Esophagus squamous epithelium (tissue), 5 donors: Measurements from ENCODE around the gene KHK. TPM values are rescaled to one million over a fixed set of nuclear protein-coding genes. Genes with fewer than 3 reads are reported as not detected.

Experiments
- DNase-seq: peaks from one replicate; lab custom pipeline; 2025; lab: John Stamatoyannopoulos, UW
- H3K27ac ChIP-seq, 4 donors: fragments of 200-600 bp; sonication (generic); one replicate each; pipeline ENCODE4 v1.5.1; 2016 to 2019; ENCODE audit warnings: mild to moderate bottlenecking in 1 of 4
- H3K27me3 ChIP-seq, 4 donors: fragments of 200-600 bp; sonication (generic); 1 replicate in 3 of 4; 2 replicates in 1 of 4; pipeline versions ENCODE4 v1.5.1 to v1.6.0; 2017 to 2021; ENCODE audit warnings: antibody characterized with exemption in 1 of 4
- H3K36me3 ChIP-seq, 3 donors: fragments of 200-600 bp; sonication (generic); one replicate each; pipeline ENCODE4 v1.5.1; 2016 to 2019
- H3K4me1 ChIP-seq, 3 donors: fragments of 200-600 bp; sonication (generic); one replicate each; pipeline ENCODE4 v1.5.1; 2017 to 2019
- H3K4me3 ChIP-seq, 4 donors: fragments of 200-600 bp; sonication (generic); 1 replicate in 3 of 4; 2 replicates in 1 of 4; pipeline ENCODE4 v1.5.1; 2016 to 2019; ENCODE audit warnings: mild to moderate bottlenecking in 2 of 4, moderate library complexity in 1 of 4
- H3K9me3 ChIP-seq, 3 donors: fragments of 200-600 bp; sonication (generic); one replicate each; pipeline ENCODE4 v1.5.1; 2016 to 2019
- POLR2A ChIP-seq, 4 donors: fragments of 450-650 bp; IDR thresholded peaks; one replicate each; pipeline ENCODE4 v1.6.1; 2017; ENCODE audit warnings: antibody characterized with exemption in 4 of 4, mild to moderate bottlenecking in 4 of 4, moderate library complexity in 3 of 4
- WGBS, 2 donors: methylation state at CpG; one replicate each; pipeline ENCODE4 v1.1.5; 2018; 5-methylcytosine and 5-hydroxymethylcytosine counted together
- intact Hi-C: fragments of 100-400 bp; cut with DNase I; formaldehyde crosslinking; loops from one replicate; pipeline ENCODE4 v1.15.0; 2022
- total RNA-seq, 4 donors: library from RNA; depleted of rRNA; stranded (reverse); fragments of >200 nt; gene quantifications; one replicate each; pipeline ENCODE4 v1.1.0, GENCODE V29; 2016
- TF ChIP-seq, protein P1 (sequence below), 6 experiments: fragments of 450-650 bp in 4 of 6; fragments of 200-600 bp in 2 of 6; sonication (generic) in 2 of 6; IDR thresholded peaks; one replicate each; pipeline ENCODE4 v1.5.1; 2016 to 2019; ENCODE audit warnings: antibody characterized with exemption in 6 of 6, mild to moderate bottlenecking in 4 of 6, moderate library complexity in 4 of 6
- donor health status: DM: yes; HTN: yes; CAD: no.

Gene KHK
- total RNA-seq, 4 donors from 2014 or later, result 1.3 to 1.9 (median 1.4) TPM

DNA sequence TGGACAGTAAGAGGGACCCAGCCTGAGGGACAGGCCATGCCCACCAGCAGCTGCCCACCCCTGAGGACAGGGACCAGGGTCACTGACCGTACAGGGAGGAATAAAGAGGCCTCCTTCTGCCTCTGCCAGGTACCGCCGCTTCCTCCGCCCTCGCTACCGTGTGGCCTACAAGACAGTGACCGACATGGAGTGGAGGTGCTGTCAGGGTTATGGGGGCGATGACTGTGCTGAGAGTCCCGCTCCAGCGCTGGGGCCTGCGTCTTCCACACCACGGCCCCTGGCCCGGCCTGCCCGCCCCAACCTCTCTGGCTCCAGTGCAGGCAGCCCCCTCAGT, 6.0 kb upstream of the KHK start:
- intact Hi-C loops, result no loop called here
- H3K27me3 ChIP-seq, result no peaks in the 10 kb centered on the region
- no peak for TF ChIP-seq POLR2A (IDR thresholded peaks at IDR 0.05)
- TF ChIP-seq, protein P1, sequence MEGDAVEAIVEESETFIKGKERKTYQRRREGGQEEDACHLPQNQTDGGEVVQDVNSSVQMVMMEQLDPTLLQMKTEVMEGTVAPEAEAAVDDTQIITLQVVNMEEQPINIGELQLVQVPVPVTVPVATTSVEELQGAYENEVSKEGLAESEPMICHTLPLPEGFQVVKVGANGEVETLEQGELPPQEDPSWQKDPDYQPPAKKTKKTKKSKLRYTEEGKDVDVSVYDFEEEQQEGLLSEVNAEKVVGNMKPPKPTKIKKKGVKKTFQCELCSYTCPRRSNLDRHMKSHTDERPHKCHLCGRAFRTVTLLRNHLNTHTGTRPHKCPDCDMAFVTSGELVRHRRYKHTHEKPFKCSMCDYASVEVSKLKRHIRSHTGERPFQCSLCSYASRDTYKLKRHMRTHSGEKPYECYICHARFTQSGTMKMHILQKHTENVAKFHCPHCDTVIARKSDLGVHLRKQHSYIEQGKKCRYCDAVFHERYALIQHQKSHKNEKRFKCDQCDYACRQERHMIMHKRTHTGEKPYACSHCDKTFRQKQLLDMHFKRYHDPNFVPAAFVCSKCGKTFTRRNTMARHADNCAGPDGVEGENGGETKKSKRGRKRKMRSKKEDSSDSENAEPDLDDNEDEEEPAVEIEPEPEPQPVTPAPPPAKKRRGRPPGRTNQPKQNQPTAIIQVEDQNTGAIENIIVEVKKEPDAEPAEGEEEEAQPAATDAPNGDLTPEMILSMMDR (IDR thresholded peaks at IDR 0.05), result no peak
- no peak for DNase-seq
- WGBS, 2 donors, result 68 to 80% methylated on average over 7 to 12 of the region's 14 CpGs
- H3K9me3 ChIP-seq, result no peaks in the 10 kb centered on the region
- peak overlapping the region in 3 of 4 donors; percentile 27 to 63 (median 53) for H3K4me3 ChIP-seq
- no peaks in the 10 kb centered on the region for H3K36me3 ChIP-seq
- H3K27ac ChIP-seq, result peak overlapping the region in 3 of 4 donors; percentile 83 to 98 (median 86)
- peaks cover 28 to 88% (median 32%) of the 10 kb centered on the region in 3 donors for H3K4me1 ChIP-seq

DNA sequence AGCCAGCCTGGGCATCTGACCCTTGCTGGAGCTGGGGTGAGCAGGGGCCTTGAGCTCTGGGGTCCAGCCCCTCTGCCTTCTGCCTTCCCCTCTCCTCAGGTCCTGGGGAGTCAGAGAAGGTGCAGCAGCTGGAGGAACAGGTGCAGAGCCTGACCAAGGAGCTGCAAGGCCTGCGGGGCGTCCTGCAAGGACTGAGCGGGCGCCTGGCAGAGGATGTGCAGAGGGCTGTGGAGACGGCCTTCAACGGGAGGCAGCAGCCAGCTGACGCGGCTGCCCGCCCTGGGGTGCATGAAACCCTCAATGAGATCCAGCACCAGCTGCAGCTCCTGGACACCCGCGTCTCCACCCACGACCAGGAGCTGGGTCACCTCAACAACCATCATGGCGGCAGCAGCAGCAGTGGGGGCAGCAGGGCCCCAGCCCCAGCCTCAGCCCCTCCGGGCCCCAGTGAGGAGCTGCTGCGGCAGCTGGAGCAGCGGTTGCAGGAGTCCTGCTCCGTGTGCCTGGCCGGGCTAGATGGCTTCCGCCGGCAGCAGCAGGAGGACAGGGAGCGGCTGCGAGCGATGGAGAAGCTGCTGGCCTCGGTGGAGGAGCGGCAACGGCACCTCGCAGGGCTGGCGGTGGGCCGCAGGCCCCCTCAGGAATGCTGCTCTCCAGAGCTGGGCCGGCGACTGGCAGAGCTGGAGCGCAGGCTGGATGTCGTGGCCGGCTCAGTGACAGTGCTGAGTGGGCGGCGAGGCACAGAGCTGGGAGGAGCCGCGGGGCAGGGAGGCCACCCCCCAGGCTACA, 4.4 kb upstream of the KHK start:
- intact Hi-C loops, result no loop called here

DNA sequence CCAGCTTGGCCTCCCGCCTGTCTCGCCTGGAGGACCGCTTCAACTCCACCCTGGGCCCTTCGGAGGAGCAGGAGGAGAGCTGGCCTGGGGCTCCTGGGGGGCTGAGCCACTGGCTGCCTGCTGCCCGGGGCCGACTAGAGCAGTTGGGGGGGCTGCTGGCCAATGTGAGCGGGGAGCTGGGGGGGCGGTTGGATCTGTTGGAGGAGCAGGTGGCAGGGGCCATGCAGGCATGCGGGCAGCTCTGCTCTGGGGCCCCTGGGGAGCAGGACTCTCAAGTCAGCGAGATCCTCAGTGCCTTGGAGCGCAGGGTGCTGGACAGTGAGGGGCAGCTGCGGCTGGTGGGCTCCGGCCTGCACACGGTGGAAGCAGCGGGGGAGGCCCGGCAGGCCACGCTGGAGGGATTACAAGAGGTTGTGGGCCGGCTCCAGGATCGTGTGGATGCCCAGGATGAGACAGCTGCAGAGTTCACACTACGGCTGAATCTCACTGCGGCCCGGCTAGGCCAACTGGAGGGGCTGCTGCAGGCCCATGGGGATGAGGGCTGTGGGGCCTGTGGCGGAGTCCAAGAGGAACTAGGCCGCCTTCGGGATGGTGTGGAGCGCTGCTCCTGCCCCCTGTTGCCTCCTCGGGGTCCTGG, 3.7 kb upstream of the KHK start:
- Histone ChIP-seq H3K27ac (no peak overlapping the region), H3K4me3 (no peak overlapping the region), H3K9me3 (no peaks in the 10 kb centered on the region), H3K36me3 (no peaks in the 10 kb centered on the region), H3K27me3 (no peaks in the 10 kb centered on the region), H3K4me1 (peaks cover 31 to 85% (median 33%) of the 10 kb centered on the region in 3 donors)
- intact Hi-C loops, result no loop called here
- WGBS, 2 donors, result 89 to 95% methylated on average over 3 to 8 of the region's 27 CpGs
- no peak for TF ChIP-seq POLR2A (IDR thresholded peaks at IDR 0.05)
- TF ChIP-seq, protein P1 (IDR thresholded peaks at IDR 0.05), result no peak
- DNase-seq, result no peak

More for the DNA sequence above, 4.4 kb upstream of the KHK start:
- Histone ChIP-seq H3K9me3 (no peaks in the 10 kb centered on the region), H3K4me1 (peaks cover 32 to 86% (median 35%) of the 10 kb centered on the region in 3 donors), H3K27me3 (no peaks in the 10 kb centered on the region), H3K4me3 (no peak overlapping the region), H3K36me3 (no peaks in the 10 kb centered on the region), H3K27ac (peak overlapping the region; percentile 43 to 98 (median 78))
- no peak for DNase-seq
- 81 to 100% methylated on average over 1 to 4 of the region's 38 CpGs for WGBS, 2 donors
- TF ChIP-seq, protein P1 (IDR thresholded peaks at IDR 0.05), result no peak
- TF ChIP-seq POLR2A (IDR thresholded peaks at IDR 0.05), result no peak

DNA sequence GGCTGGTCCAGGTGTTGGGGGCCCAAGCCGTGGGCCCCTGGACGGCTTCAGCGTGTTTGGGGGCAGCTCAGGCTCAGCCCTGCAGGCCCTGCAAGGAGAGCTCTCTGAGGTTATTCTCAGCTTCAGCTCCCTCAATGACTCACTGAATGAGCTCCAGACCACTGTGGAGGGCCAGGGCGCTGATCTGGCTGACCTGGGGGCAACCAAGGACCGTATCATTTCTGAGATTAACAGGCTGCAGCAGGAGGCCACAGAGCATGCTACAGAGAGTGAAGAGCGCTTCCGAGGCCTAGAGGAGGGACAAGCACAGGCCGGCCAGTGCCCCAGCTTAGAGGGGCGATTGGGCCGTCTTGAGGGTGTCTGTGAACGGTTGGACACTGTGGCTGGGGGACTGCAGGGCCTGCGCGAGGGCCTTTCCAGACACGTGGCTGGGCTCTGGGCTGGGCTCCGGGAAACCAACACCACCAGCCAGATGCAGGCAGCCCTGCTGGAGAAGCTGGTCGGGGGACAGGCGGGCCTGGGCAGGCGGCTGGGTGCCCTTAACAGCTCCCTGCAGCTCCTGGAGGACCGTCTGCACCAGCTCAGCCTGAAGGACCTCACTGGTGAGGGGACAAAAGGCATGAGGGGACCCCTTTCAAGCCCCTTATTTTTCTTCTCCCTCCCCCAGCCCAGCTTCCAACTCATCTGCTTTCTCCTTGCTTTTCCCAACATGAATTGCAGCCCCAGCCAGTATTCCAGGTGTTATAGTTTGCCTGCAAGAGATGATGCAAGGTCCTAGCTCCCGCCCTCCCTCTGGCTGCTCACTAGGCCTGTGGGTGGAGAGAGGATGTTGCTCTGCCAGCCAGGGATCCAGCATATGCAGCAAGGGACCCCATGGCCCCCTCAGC, 2.9 kb upstream of the KHK start:
- DNase-seq, result no peak
- no peak for TF ChIP-seq POLR2A (IDR thresholded peaks at IDR 0.05)
- TF ChIP-seq, protein P1 (IDR thresholded peaks at IDR 0.05), result no peak
- intact Hi-C loops, result no loop called here
- WGBS, 2 donors, result 55 to 88% methylated on average over 4 to 5 of the region's 20 CpGs
- Histone ChIP-seq H3K27me3 (no peaks in the 10 kb centered on the region), H3K36me3 (no peaks in the 10 kb centered on the region), H3K27ac (no peak overlapping the region), H3K4me1 (peaks cover 31 to 82% (median 33%) of the 10 kb centered on the region in 3 donors), H3K9me3 (no peaks in the 10 kb centered on the region), H3K4me3 (no peak overlapping the region)
